ENCODE measurements around the gene SIGLEC1.

The SIGLEC1 gene

DNA sequence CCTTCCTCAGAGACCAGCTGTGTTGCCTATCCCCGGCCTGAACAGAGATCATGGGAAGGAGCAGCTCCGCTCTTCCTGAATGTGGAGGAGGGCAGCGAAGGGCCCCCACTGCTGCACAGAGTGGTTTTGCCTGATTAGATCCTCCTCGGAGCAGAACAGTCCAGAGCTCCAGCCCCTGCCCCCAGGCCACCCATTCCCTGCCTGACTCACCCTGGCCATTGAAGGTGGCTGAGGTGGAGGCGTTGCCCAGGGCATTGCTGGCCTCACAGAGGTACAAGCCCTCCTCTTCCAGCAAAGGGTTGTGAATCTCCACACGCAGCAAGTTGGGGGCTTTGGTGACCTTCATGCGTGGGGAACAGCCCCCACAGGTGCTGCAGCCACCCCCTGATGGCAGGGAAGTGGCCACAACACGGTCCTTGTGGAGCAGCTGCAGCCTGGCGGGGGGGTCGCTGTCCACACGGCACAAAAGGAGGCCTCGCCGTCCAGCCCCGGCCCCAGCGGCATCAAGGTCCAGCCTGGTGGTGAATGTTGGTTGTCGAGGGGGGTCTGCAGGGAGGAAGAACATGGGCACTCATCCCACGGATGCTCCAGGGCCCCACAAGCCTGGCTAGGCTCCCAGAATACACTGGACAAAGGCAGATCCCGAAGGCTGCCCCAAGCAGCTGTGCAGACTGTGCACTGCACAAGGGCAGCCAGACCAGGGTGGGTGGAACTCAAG, 14.7 kb downstream of the SIGLEC1 start:
- no peak for DNase-seq

DNA sequence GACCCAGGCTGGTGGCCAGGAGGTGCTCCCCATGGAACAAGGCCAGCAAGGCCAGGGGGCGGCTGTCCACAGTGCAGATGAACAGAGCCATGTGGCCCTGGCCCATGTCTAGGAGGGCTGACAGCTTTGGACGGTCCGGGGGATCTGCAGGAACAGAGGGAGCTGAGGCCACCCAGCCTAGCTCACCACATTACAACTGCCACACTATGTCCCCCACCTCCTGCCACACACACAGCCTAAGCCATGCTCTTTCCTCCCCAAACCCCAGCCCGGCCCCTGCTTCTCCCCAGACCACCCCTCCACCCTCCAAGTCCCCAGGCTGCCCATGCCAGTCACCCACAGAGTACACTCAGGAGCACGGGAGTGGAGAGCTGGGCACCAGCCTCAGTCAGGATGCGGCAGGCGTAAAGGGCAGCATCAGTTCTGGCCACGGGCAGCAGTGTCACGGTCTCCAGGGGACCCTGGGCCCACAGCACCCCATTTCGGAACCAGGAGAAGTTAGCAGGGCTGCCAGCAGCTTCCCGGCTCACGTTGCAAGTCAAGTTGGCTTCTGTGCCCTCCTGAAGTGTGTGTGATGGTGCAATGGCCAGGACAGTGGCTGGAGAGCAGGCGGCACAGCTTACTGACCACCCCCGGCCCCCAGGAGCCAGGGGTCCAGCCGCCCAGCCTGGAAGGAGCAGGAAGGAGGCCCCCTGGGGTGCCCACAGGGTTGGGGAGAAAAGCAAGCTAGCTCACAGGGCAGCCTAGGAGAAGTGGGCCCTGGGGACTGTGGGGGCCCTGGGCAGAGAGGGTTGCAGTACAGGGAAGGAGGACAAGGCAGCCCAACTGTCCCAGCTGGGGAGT, 15.4 kb downstream of the SIGLEC1 start:
- DNase-seq: no peak

DNA sequence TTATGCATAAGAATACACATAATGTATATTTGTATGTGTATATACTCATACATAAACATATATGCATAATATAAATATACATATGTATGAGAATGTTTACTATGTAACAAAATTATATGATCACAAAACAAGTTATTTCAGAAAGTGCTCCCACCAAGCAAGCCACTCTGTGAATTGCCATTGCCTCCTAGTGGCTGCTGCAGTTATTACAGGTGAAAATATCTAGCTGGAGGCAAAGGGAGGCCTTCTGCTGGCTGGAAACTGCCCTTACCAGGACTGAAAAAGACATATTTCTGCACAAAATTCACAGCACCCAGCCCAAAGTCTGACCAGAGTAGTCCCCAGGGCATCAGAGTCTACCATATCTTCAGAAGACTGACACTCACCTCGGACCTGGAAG, 16.2 kb downstream of the SIGLEC1 start:
- no peak for DNase-seq

DNA sequence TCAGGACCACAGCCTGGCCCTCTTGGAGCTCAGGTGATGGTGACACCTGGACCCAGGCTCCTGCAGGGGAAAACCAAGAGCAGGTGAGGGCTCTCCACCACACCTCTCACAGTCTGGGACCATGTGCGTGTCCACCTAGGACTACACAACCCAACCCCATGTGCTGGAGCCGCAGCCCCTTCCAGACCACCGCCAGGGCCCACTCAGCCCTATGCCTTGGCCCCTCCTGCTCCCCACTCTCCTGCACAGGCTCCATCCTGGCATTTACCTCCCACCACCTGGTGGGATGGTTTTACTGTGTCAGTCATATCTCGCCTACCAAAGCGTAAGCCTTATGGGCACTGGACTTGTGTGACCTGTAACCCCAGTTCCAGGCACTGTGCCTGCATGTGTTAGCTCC, 17.5 kb downstream of the SIGLEC1 start:
- DNase-seq: no peak

DNA sequence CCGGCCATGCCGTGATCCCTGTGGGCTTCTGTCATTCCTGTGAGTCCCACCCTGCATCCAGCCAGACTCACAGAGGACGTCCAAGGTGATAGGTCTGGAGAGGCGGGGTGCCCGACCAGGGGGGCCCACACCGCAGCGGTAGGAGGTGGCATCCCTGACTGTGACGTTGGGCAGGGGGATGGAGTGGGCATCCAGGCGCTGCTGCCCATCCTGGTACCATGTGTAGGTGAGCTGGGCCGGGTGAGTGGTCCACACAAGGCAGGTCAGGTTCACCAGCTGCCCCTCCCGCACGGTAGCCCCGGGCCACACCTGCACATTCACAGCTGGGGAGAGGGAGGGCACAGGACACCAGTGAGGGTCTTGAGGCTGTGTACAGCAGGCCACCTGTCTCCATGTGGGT, 19.0 kb downstream of the SIGLEC1 start:
- DNase-seq: no peak

DNA sequence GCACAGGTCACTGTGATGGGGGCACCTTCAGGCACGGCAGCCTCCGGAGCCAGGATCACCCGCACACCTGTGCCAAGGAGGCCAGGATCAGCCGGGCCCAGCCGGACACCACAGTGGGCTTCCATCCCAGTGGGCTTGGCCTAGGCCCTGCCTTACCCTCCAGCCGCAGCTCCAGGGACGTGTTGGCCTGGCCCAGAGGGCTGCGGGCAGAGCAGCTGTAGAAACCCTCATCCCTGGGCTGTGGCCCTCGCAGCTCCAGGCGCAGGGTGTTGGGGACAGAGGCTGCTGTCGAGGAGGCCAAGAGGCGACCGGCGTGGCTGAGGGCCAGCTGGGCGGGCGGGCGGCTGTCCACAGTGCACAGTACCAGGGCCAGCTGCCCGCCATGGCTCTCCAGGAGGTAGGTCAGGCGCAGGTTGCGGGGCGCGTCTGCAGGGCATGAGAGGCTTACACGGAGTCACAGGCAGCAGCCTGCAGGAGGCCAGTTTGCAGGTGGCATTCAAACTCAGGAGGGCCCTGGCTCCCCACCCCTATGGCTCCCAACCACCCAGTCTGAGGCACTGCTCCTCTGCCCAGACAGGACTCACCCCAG, 19.6 kb downstream of the SIGLEC1 start:
- no peak for DNase-seq

DNA sequence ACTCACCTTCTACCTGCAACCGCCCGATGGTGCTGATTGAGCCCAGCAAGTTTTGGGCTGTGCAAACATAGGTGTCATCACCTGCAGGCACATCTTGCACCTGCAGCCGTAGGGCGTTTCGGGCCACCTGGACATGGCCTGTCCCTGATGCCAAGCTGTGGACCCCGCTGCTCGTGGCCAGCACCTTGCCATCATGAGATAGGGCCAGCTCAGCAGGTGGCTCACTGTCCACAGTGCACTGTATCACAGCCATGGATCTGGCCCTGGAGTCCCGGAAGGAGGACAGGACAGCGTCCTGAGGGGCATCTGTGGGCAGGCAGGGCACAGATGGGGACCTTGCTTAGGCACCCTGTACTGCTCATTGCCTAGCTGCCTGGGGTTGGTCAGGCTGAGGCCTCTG, 20.5 kb downstream of the SIGLEC1 start:
- no peak for DNase-seq

DNA sequence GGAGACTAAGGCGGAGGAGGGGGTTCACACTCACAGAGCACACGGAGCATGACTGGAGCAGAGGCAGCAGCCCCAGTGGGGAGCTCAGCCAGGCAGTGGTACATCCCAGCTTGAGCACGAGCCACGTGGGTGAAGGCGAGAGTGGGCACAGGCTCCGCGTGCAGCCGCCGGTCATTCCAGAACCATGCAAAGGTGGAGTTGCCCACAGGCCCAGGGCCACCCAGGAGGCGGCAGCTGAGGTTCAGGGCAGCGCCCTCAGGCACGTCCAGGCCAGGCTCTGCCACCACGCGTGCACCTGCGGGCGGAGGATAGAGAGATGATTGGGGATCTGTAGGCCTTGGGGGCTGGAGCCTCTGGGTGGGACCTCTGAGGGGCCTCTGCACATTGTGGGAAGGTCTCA, 21.1 kb downstream of the SIGLEC1 start:
- no peak for DNase-seq

DNA sequence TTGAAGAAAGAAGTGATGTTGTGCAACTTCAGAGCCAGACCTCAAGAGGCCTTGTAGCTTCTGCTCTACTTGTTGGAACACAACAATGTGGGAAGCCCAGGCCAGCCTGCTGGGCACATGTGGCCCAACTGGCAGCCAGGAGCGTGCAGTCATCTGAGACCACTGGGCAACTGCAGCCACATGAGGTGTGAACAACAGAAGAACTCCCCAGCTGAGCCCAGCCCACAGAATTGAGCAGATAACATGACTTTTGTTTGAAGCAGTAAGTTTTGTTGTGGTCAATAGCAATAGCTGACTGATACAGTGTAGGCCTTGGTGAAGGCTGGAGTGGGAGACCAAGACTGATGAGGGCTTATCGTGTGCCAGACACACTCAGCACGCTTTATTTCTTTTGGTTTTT, 22.0 kb downstream of the SIGLEC1 start:
- DNase-seq: no peak

DNA sequence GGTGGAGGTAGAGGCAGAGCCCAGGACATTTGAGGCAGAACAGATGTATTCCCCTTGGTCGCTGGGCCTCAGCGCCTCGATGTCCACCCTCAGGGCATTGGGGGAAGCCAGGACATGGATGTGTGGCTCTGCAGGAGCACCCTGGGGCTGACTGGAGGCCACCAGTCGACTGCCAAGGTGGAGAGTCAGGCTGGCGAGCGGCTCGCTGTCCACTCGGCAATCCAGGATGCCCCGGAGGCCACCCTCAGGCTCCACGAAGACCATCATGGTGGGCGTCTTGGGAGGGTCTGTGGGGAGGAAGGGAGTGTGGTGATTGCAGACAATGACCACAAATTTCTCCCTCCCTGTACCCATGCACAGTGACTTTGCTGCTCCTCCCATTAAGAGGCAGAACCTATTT, 22.4 kb downstream of the SIGLEC1 start:
- DNase-seq: no peak

DNA sequence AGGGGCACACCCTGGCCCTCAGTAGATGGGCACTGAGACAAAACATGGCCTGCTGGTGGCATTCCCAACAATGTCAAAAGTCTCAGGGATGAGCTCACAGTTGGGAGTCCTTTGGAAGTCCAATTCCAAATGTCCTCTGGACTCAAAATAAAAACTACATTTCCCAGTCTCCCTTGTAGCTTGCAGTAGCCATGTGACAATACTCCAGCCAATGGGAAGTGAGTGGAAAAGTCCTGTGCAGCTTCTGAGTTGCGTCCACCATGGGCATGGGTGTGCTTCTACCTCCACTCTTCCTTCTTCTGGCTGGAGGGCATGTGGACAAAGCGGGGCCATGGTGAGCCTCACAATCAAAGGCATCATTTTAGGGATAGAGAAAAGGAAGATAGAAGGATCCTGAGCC, 24.7 kb downstream of the SIGLEC1 start:
- DNase-seq: no peak

DNA sequence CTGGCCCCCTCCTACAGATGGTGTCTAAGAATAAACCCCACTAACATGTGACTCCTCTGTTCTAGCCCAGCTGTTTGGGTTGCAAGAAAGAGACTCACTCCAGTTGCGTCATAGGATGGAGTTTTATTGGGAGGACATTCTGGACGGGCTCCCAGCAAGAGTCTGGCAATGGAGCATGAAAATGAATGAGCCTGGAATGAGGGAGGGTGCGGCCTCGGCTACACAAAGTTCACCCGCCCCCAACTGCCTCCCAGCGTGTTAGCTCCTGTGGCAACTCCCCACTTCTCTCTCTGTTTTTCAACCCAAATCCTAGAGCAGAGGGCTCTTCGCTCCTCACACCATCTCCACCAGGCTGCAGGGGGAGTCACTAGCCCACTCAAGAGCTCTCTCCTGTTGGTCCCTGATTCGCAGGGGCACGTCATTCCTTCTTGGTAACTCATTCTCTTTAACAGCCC, 25.5 kb downstream of the SIGLEC1 start:
- DNase-seq: no peak

DNA sequence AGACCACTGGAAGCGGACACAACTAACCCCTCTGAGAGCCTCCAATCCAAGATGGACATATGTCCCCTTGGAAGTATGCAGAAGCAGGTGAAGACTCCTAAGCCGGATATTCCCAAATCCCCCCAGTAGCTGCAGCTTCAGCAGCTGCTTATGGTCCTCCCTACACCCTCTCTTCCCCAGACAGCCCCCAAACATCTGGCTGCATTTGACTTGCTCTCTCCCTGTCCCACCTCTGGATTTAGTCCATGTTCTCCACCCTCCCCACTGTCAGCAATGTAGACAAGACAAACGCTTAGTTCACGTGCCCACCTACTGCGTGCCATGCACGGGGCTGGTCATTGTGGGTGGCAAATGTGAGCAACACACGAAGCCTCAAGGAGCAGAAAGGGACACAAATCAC, 26.0 kb downstream of the SIGLEC1 start:
- no peak for DNase-seq

DNA sequence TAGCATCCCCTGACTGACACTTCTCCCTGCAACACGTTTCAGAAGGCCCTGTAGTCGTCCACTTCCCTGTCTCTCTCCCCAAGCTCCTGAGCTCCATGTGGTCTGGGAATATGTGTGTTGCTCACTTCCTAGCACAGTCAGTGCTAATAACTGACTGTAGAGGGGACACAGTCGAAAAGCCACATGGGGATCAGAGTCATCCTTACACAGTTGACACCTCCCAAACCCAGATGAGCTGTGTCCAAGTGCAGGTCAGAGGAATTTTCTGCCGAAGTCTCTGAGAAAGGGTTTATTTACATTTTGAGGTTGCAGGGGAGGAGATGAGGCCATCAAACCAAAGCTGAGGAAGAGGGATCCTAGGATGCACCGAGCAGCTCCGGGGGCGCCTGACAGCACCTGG, 27.1 kb downstream of the SIGLEC1 start:
- DNase-seq: no peak

DNA sequence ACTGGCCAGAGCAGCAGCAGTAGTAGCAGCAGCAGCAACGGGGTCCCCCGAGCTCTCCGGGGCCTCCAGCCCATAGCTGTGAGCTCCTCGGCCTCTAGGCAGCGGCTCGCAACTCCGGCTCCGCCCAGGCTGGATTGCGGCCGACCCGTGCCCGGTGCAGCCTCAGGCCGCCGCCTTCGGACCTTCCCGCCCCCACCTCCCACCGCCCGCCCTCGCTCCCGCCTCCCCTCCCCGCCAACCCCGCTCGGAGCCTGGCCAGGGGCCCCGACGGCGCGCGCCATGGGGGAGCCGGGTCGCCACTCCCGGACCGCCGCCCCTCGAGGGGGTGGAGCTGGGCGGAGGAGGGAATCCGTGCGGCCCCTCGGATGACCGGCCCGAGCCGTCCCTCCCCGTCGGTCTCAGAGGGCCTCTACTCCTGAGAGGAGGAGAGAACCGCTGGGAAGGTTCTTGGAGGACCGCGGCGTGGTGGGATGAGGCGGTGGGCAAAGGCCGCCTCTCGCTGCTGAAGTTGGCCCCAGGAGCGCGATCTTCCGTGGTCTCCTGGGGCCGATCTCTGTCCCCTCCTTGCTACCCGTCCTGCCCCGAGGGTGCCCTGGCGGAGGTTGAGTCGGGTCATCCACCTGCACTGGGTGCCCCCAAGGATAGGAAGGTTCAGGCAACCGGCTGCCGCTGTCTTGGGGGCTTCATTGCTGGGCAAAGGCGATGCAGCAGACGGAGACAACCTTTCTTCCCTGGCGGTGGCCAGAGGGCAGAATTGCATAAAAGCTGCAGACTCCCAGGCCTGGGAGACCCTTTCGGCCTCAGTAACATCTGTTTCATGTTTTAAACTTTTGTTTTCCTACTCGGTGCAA, 30.2 kb downstream of the SIGLEC1 start, which contains the start of gene ADAM33:
Gene ADAM33 (minus strand): TSS at position 80 of the 851 bp plus-strand sequence. CDS start 6 bp downstream, at position 74.
- no peak for DNase-seq

DNA sequence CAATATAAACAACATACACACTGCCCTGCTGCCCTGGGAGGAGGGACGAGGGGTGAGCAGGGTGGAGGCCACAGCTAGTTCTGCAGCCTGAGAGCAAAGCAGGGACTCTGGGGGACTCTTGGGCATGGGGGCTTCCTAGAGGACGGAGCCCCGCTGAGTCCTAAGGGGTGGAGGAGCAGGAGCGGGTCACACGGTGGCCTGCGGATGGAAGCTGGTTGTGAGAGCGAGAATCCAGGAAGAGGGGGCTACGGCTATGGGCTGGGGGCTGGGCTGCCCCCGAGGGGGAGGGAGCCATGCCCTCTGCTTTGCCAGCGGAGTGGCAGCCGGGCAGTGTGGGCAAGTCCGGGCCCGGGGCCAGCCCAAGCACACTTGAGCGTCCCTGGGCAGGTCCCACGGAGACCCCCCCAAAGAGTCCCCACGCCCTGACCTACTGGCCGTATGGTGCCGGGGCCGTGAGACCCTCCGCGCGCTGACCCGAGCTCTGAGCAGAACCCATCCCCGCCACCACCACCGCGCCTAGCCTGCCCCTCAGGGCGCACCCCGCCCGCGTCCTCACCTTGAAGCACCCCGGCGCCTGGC, 31.0 kb downstream of the SIGLEC1 start:
- no peak for DNase-seq

DNA sequence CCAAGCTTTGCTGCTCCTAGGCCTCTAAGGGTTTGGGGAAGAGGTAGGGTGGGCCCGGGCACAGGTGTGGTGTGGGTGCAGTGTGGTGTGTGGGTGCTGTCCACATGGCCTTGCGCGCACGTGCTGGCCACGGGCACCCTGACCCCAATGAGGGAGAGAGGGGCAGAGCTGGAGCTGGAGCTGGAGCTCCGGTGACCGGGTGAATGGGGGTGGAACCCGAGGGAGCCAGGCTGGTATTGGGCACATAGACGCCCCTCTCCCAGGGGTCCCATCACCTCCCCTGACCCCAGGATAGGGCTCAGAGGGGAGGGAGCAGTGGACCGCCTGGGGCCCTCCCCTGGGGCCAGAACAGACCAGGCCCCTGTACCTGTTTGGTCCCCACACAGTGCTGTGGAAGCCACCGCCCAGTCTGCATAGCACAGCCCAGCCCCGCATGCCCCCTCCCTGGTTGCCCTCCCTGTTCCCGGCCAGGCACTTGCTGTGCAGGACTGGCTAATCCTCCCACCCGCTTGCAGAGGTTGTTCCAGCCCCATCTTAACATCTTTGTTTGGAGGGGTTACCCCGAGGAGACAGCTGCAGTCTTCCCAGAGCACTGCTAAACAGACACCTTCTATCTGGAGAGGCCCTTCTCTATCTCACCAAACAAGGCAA, 31.6 kb downstream of the SIGLEC1 start:
- DNase-seq: no peak

DNA sequence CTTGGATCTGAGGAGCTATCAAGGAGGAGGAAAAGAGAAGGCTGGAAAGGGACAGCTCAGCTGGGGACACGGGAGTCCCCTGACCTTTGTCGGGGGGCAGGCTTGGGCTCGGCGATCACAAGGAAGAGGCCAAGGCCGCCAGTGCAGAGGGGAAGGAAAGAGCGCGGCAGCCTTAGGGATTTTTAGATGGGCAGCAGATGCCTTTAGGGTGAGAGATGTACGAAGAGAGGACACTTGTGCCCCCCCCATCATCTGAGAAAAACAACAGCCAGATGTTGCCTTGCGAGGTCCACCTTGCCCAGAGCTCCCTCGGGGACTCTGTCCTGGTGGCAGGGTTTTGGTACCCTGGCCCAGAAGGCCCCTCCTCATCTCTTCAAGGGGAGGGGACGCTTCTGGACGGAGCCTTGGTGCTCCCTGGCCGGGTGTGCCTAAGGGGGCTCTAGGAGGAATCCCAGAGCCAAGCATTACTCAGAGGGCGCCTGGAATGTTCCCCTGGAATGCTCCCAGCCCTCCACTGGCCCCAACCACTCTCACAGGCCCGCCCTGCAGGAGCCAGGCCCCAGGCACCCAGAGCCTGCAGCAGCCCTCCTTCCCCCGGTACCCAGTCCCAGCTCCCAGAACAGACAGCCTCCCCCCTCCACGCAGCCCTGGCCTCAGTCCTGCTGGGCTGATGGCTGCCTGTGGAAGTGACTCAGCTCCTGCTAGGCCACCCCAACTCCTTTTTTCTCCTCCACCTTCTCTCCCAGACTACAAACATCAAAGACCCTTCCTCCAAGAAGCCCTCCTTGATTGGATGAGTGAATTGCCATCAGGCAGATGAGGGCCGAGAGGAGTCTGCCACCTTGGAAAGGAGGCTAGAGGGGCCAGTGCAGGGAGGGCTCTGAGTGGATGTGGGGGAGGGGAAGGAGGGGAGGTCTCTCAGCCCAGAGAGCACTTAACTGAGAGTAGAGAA, 32.4 kb downstream of the SIGLEC1 start:
- DNase-seq: no peak

DNA sequence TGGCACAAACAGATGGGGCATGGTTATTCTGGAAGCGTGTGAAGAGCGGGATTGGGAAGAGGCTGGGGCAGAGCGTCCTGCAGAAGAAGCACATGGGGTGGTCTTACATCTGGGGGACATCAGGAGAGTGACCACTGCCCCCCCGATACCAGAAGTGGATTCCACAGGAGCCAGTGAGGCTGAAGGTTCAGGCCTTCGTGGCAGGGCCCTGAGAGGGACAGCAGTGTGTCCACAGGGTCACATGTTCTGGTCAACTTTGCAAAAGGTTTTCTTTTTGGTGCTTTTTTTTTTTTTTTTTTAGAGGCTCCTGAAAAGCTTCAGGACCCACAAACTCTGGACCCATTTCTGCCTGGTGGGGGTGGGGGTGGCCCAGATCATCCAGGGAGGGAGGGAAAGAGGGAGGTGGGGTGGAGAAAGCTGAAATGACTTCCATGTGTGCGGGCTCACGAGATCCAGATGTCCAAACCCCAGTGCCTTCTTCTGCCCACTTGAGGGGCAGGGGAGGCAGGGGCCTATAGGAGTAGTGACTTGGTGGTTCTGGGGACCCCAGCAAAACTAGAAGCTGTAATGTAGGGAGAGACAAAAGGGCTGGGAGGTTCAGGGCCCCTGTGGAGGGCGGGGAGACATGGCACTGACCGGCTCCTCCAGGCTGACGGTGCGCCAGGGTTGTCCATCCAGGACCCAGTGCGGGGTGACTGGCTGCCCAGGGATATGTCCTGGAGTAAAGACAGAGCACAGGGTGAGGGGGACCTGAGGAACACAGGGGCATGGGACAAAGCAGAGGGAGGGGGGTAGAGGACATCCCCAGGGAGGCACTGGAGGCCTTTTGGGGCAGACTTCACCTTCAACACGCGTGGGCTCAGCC, 33.3 kb downstream of the SIGLEC1 start:
- DNase-seq: no peak

DNA sequence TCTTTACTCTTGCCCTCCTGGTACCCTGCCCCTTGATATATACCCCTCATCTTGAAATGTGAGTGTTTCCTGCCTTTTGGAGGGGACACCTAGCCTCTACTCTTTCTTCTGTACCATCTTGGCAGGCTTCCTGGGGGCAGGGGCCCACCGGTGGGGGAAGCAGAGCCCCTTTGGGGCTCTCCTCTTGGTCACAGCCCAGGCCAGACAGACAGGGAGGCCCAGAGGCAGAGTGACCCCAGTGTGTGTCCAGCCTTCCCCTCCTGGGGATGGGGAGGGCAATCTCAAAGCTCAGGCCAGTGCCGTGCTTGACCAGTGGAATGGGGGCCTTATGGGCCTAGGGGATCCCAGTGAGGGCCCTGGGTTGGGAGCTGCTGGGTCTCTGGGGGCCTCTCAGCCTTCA, 34.2 kb downstream of the SIGLEC1 start:
- DNase-seq: no peak
